HG03108 (cell line): ENCODE measurements around the gene KLK11.
"Not testable (repeated sequence)": the region's sequence is repeated elsewhere in the genome, so short reads cannot be mapped to it uniquely, and the experiment has no call there.

Source experiments
- ATAC-seq: cut with Tn5 transposase; IDR thresholded peaks from one replicate; pipeline ENCODE4 v1.9.1; 2021; ENCODE audit warnings: moderate library complexity; ENCODE audit not compliant: unreplicated experiment

The KLK11 gene

GRCh38 chr19:51006406-51006805, 20.0 kb downstream of the KLK11 start:
- no peak for ATAC-seq

- ATAC-seq = no peak
Measured at GRCh38 chr19:51005248-51005647, 21.2 kb downstream of the KLK11 start.

- no peak for ATAC-seq
Measured at GRCh38 chr19:51003316-51003715, 23.1 kb downstream of the KLK11 start.

GRCh38 chr19:51002542-51003311, 23.7 kb downstream of the KLK11 start:
- no peak for ATAC-seq

GRCh38 chr19:51002089-51002532, 24.3 kb downstream of the KLK11 start:
- ATAC-seq = no peak

GRCh38 chr19:51001515-51001914, 24.9 kb downstream of the KLK11 start, which contains the start of gene KLK8:
Gene KLK8, minus strand, starts transcription at chr19:51001604. Its CDS starts 437 bp downstream, at chr19:51001167.
- ATAC-seq = no peak

GRCh38 chr19:51000981-51001380, 25.4 kb downstream of the KLK11 start:
- no peak for ATAC-seq

GRCh38 chr19:51000426-51000825, 26.0 kb downstream of the KLK11 start:
- no peak for ATAC-seq

- no peak for ATAC-seq
Measured at GRCh38 chr19:50998686-50999085, 27.7 kb downstream of the KLK11 start.

- no peak for ATAC-seq
Measured at GRCh38 chr19:50998061-50998460, 28.4 kb downstream of the KLK11 start.

- no peak for ATAC-seq
Measured at GRCh38 chr19:50994129-50994528, 32.3 kb downstream of the KLK11 start.

- no peak for ATAC-seq
Measured at GRCh38 chr19:50992666-50993035, 33.8 kb downstream of the KLK11 start.

- not testable (repeated sequence) for ATAC-seq
Measured at GRCh38 chr19:50984416-50984815, 42.0 kb downstream of the KLK11 start.

- no peak for ATAC-seq
Measured at GRCh38 chr19:50983625-50984292, 42.7 kb downstream of the KLK11 start, which contains the start of gene KLK7. Gene KLK7, minus strand, starts transcription at chr19:50983917. Its CDS starts 1,518 bp downstream, at chr19:50982399.

GRCh38 chr19:50982186-50982585, 44.2 kb downstream of the KLK11 start:
- ATAC-seq = no peak

GRCh38 chr19:50981587-50982146, 44.7 kb downstream of the KLK11 start:
- ATAC-seq = no peak

GRCh38 chr19:50980208-50980607, 46.2 kb downstream of the KLK11 start:
- ATAC-seq = no peak

- no peak for ATAC-seq
Measured at GRCh38 chr19:50979758-50980157, 46.7 kb downstream of the KLK11 start.

GRCh38 chr19:50978772-50979390, 47.5 kb downstream of the KLK11 start:
- no peak for ATAC-seq

GRCh38 chr19:50977626-50978025, 48.8 kb downstream of the KLK11 start:
- ATAC-seq = no peak

GRCh38 chr19:50975766-50976165, 50.6 kb downstream of the KLK11 start:
- ATAC-seq = no peak
